Activated CD4-positive, alpha-beta T cell treated with anti-CD3 and anti-CD28 coated beads for 36 hours (primary cell): Measurements from ENCODE around the gene GHRH. TPM values are rescaled to one million over a fixed set of nuclear protein-coding genes. Genes with fewer than 3 reads are reported as not detected.

Experiments used
- ATAC-seq: fragments of 200-7000 bp; cut with Tn5 transposase; one replicate; pipeline ENCODE4 v1.10.0; 2021; ENCODE audit warnings: mild to moderate bottlenecking, moderate library complexity
- CTCF ChIA-PET: fragments of 350-600 bp; sonication (Branson Sonifier 250); formaldehyde crosslinking; loops from one replicate; lab custom pipeline; 2021; ENCODE audit warnings: antibody characterized with exemption; lab: Charles Lee
- POLR2A ChIA-PET: fragments of 350-600 bp; sonication (Branson Sonifier 250); formaldehyde crosslinking; loops from one replicate; lab custom pipeline; 2021; ENCODE audit warnings: antibody characterized with exemption, inconsistent platforms; lab: Charles Lee
- DNase-seq: peaks from one replicate; pipeline ENCODE4 v3.0.0-alpha.2; 2020
- H3K27ac Mint-ChIP-seq: one replicate; pipeline ENCODE4 v1.8.0; 2021; ENCODE audit warnings: mixed read lengths
- H3K27me3 Mint-ChIP-seq: one replicate; pipeline ENCODE4 v1.8.0; 2021; ENCODE audit warnings: mixed read lengths
- H3K36me3 Mint-ChIP-seq: one replicate; pipeline ENCODE4 v1.8.0; 2021; ENCODE audit warnings: low read depth, mixed read lengths
- H3K4me1 Mint-ChIP-seq: one replicate; pipeline ENCODE4 v1.8.0; 2021; ENCODE audit warnings: mixed read lengths
- H3K4me3 Mint-ChIP-seq: one replicate; pipeline ENCODE4 v1.8.0; 2021; ENCODE audit warnings: mild to moderate bottlenecking, moderate library complexity, mixed read lengths
- H3K9me3 Mint-ChIP-seq: one replicate; pipeline ENCODE4 v1.8.0; 2021; ENCODE audit warnings: low read depth, mixed read lengths
- intact Hi-C, 2 experiments: fragments of 100-400 bp; cut with DNase I in 1 of 2; cut with micrococcal nuclease in 1 of 2; formaldehyde crosslinking; loops; one replicate each; pipeline versions ENCODE4 v1.14.2 to v1.15.1; 2022 to 2024; cut with DNase I, micrococcal nuclease
- total RNA-seq, 2 experiments: library from RNA; stranded (reverse); gene quantifications; one replicate each; pipeline ENCODE4 v1.2.3, GENCODE V29; 2021

Gene GHRH
- total RNA-seq, 2 experiments from 2014 or later: not detected

GRCh38 chr20:37222086-37222485, 39.5 kb downstream of the GHRH start:
- DNase-seq (no peak), ATAC-seq (no peak)
- peaks cover 46% of the 10 kb centered on the region for H3K36me3 Mint-ChIP-seq
- no peak overlapping the region for H3K27ac Mint-ChIP-seq
- no peak overlapping the region for H3K4me3 Mint-ChIP-seq
- no peaks in the 10 kb centered on the region for H3K9me3 Mint-ChIP-seq
- no peaks in the 10 kb centered on the region for H3K27me3 Mint-ChIP-seq
- CTCF ChIA-PET: interaction anchor here (2.5 kb wide), 1 partner anchor 27 kb away, joined by 7 read pairs; no protein-coding TSS in a partner anchor
- no peaks in the 10 kb centered on the region for H3K4me1 Mint-ChIP-seq
- intact Hi-C loops: no loop called here
- POLR2A ChIA-PET: interaction anchor here (0.7 kb wide), 1 partner anchor 11 kb away, joined by 4 read pairs; no protein-coding TSS in a partner anchor

DNA sequence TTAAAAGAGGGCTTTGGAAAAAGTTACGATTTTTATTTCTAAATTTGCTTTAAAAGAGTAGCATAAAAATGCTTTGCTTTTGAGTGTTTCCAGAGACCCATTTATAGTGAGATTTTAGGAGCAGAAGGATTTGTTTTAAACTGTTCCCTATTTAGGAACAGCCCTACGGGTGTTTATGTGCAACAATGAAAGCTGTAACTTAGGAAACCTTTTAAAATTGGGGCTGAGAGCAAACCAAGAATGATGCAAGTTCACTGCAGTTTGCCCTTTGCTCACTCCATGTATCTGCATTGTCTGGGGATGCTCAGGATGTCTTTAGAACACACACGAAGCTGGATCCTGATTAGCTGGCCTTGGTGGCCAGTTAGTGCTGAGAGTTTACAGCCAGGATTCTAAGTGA, 40.9 kb downstream of the GHRH start:
- POLR2A ChIA-PET: no interaction called here
- ATAC-seq: no peak
- H3K4me3 Mint-ChIP-seq: no peak overlapping the region
- no peak for DNase-seq
- no peak overlapping the region for H3K27ac Mint-ChIP-seq
- intact Hi-C loops: no loop called here
- CTCF ChIA-PET: interaction anchor here (0.6 to 1.4 kb wide), 3 partner anchors 9 to 26 kb away, joined by 3 to 4 read pairs (median 3); no protein-coding TSS in a partner anchor
- H3K27me3 Mint-ChIP-seq: no peaks in the 10 kb centered on the region
- H3K4me1 Mint-ChIP-seq: no peaks in the 10 kb centered on the region
- no peaks in the 10 kb centered on the region for H3K9me3 Mint-ChIP-seq
- peaks cover 53% of the 10 kb centered on the region for H3K36me3 Mint-ChIP-seq

- Mint-ChIP-seq H3K4me1 (no peaks in the 10 kb centered on the region), H3K36me3 (peaks cover 49% of the 10 kb centered on the region), H3K4me3 (no peak overlapping the region), H3K9me3 (no peaks in the 10 kb centered on the region), H3K27me3 (no peaks in the 10 kb centered on the region), H3K27ac (no peak overlapping the region)
- no peak for DNase-seq
- no peak for ATAC-seq
- CTCF ChIA-PET: interaction anchor here (1.4 kb wide), 1 partner anchor 10 kb away, joined by 4 read pairs; no protein-coding TSS in a partner anchor
- intact Hi-C loops: no loop called here
- POLR2A ChIA-PET: no interaction called here
These were observed 41.6 kb downstream of the GHRH start for GRCh38 chr20:37219751-37220668.

DNA sequence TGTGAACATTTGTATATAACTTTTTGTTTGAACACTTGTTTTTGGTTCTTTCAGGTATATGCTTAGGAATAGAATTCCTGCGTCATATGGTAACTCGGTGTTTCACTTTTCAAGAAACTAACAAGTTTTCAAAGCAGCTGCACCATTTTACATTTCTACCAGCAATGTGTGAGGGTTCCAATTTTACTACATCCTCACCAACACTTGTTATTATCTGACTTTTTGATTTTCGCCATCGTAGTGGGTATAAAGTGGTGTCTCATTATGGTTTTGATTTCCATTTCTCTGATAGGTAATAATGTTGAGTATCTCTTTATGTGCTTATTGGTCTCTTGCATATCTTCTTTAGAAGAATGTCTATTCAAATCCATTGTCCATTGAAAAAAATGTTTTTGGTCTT, 42.6 kb downstream of the GHRH start:
- Mint-ChIP-seq H3K4me3 (no peak overlapping the region), H3K4me1 (peaks cover 2% of the 10 kb centered on the region), H3K27me3 (no peaks in the 10 kb centered on the region), H3K9me3 (no peaks in the 10 kb centered on the region), H3K36me3 (peaks cover 44% of the 10 kb centered on the region), H3K27ac (no peak overlapping the region)
- CTCF ChIA-PET: no interaction called here
- POLR2A ChIA-PET: no interaction called here
- intact Hi-C loops: no loop called here
- ATAC-seq: no peak
- no peak for DNase-seq

DNA sequence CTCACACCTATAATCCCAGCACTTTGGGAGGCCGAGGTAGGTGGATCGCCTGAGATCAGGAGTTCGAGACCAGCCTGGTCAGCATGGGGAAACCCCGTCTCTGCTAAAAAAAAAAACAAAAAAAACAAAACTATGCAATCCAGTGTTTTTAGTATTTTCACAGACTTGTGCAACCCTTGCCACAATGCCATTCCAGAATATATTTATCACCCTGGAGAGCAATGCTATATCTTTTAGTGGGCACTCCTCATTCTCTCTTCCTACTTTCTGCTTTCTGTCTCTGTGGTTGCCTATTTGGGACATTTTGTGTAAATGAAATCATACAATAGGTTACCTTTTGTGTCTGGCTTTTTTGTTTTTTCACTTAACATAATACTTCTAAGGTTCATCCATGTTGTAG, 43.2 kb downstream of the GHRH start:
- CTCF ChIA-PET: no interaction called here
- POLR2A ChIA-PET: no interaction called here
- Mint-ChIP-seq H3K36me3 (peaks cover 42% of the 10 kb centered on the region), H3K27me3 (no peaks in the 10 kb centered on the region), H3K4me3 (no peak overlapping the region), H3K4me1 (peaks cover 2% of the 10 kb centered on the region), H3K9me3 (no peaks in the 10 kb centered on the region), H3K27ac (no peak overlapping the region)
- no peak for DNase-seq
- ATAC-seq: no peak
- intact Hi-C loops: no loop called here

DNA sequence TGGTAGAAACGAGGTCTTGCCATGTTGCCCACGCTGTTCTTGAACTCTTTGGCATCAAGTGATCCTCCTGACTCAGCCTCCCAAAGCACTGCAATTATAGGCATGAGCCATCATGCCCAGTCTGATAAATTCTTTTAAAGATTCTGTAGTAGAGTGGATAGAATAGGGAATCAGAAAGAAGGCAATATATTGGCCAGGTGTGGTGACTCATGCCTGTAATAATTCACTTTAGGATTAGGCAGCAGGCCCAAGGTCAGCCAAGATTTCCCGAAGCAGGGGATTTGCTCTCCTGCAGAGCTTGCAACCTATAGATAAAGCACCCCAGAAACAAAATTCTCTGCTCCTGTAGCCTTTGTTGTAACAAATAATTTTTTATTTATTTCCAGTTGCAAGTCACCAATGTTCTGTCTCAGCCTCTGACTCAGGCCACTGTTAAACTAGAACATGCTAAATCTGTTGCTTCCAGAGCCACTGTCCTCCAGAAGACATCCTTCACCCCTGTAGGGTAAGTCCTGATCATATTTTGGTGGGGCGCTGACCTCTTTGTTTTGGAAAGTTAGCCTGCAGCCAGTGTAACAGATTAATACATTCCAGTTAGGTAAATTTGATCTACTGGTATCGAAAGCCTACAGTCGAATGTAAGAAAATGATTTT, 51.8 kb downstream of the GHRH start:
- no peaks in the 10 kb centered on the region for H3K9me3 Mint-ChIP-seq
- intact Hi-C loops: no loop called here
- ChIA-PET POLR2A (interaction anchor here (0.7 kb wide), 2 partner anchors 25 to 1661 kb away, joined by 3 to 6 read pairs; no protein-coding TSS in a partner anchor), CTCF (interaction anchor here (1.2 kb wide), 1 partner anchor 324 kb away, joined by 3 read pairs; no protein-coding TSS in a partner anchor)
- DNase-seq: no peak
- no peak for ATAC-seq
- no peak overlapping the region for H3K4me3 Mint-ChIP-seq
- H3K27me3 Mint-ChIP-seq: no peaks in the 10 kb centered on the region
- H3K36me3 Mint-ChIP-seq: peaks cover 44% of the 10 kb centered on the region
- H3K27ac Mint-ChIP-seq: no peak overlapping the region
- peaks cover 2% of the 10 kb centered on the region for H3K4me1 Mint-ChIP-seq

- ATAC-seq: no peak
- ChIA-PET CTCF (no interaction called here), POLR2A (interaction anchor here (0.7 kb wide), 1 partner anchor 1661 kb away, joined by 3 read pairs; no protein-coding TSS in a partner anchor)
- no peak overlapping the region for H3K4me3 Mint-ChIP-seq
- intact Hi-C loops: no loop called here
- no peak overlapping the region for H3K27ac Mint-ChIP-seq
- no peaks in the 10 kb centered on the region for H3K4me1 Mint-ChIP-seq
- no peaks in the 10 kb centered on the region for H3K9me3 Mint-ChIP-seq
- DNase-seq: no peak
- peaks cover 50% of the 10 kb centered on the region for H3K36me3 Mint-ChIP-seq
- no peaks in the 10 kb centered on the region for H3K27me3 Mint-ChIP-seq
These were observed 52.4 kb downstream of the GHRH start for GRCh38 chr20:37209193-37209592.

- POLR2A ChIA-PET: no interaction called here
- Mint-ChIP-seq H3K4me3 (no peak overlapping the region), H3K36me3 (peaks cover 49% of the 10 kb centered on the region), H3K27me3 (no peaks in the 10 kb centered on the region), H3K4me1 (no peaks in the 10 kb centered on the region), H3K27ac (no peak overlapping the region), H3K9me3 (no peaks in the 10 kb centered on the region)
- intact Hi-C loops: no loop called here
- no peak for DNase-seq
- ATAC-seq: no peak
- CTCF ChIA-PET: no interaction called here
These were observed 54.4 kb downstream of the GHRH start for GRCh38 chr20:37207171-37207570.

- no peaks in the 10 kb centered on the region for H3K4me1 Mint-ChIP-seq
- no peak overlapping the region for H3K27ac Mint-ChIP-seq
- no peaks in the 10 kb centered on the region for H3K9me3 Mint-ChIP-seq
- intact Hi-C loops: no loop called here
- peaks cover 53% of the 10 kb centered on the region for H3K36me3 Mint-ChIP-seq
- CTCF ChIA-PET: interaction anchor here (1.0 to 2.3 kb wide), 5 partner anchors 10 to 787 kb away, joined by 3 to 15 read pairs (median 3); no protein-coding TSS in a partner anchor
- POLR2A ChIA-PET: interaction anchor here (0.6 kb wide), 1 partner anchor 12 kb away, joined by 4 read pairs; no protein-coding TSS in a partner anchor
- no peaks in the 10 kb centered on the region for H3K27me3 Mint-ChIP-seq
- DNase-seq: no peak
- ATAC-seq: no peak
- H3K4me3 Mint-ChIP-seq: no peak overlapping the region
These were observed 55.8 kb downstream of the GHRH start for GRCh38 chr20:37205794-37206193.

DNA sequence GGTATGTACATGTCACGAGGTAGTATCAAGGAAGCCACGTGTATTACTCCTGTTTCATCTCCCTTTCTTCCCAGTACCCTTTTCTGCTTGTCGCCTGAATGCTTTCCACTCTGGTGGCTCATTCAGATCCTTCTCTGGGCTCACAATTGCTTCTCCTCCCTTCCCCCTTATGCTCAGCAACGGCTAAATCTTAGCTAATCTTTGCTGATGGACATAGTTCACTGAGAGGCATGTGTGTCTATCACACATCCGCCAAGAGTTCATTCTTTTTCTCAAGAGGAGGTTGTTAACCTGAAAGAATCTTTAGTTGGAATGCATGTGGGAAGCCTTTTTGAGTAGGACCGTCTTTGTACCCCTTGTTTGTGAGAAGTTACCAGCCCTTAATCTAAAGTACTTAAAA, 56.5 kb downstream of the GHRH start:
- intact Hi-C loops: no loop called here
- CTCF ChIA-PET: interaction anchor here (0.7 to 2.3 kb wide), 4 partner anchors 9 to 788 kb away, joined by 3 to 15 read pairs (median 3); no protein-coding TSS in a partner anchor
- H3K9me3 Mint-ChIP-seq: no peaks in the 10 kb centered on the region
- POLR2A ChIA-PET: interaction anchor here (0.6 kb wide), 1 partner anchor 12 kb away, joined by 4 read pairs; no protein-coding TSS in a partner anchor
- ATAC-seq (no peak), DNase-seq (no peak)
- no peaks in the 10 kb centered on the region for H3K27me3 Mint-ChIP-seq
- H3K27ac Mint-ChIP-seq: no peak overlapping the region
- no peaks in the 10 kb centered on the region for H3K4me1 Mint-ChIP-seq
- H3K4me3 Mint-ChIP-seq: no peak overlapping the region
- H3K36me3 Mint-ChIP-seq: peaks cover 59% of the 10 kb centered on the region

- intact Hi-C loops: no loop called here
- no peak for ATAC-seq
- ChIA-PET CTCF (interaction anchor here (3.1 kb wide), 1 partner anchor 15 kb away, joined by 13 read pairs; no protein-coding TSS in a partner anchor), POLR2A (no interaction called here)
- DNase-seq: no peak
- no peak overlapping the region for H3K27ac Mint-ChIP-seq
- H3K27me3 Mint-ChIP-seq: no peaks in the 10 kb centered on the region
- H3K9me3 Mint-ChIP-seq: no peaks in the 10 kb centered on the region
- H3K4me1 Mint-ChIP-seq: no peaks in the 10 kb centered on the region
- no peak overlapping the region for H3K4me3 Mint-ChIP-seq
- peaks cover 59% of the 10 kb centered on the region for H3K36me3 Mint-ChIP-seq
These were observed 57.6 kb downstream of the GHRH start for GRCh38 chr20:37204056-37204455.
